Measurements from ENCODE around the gene DDX1. TPM values are rescaled to one million over a fixed set of nuclear protein-coding genes. Genes with fewer than 3 reads are reported as not detected.

Gene DDX1
- total and polyA plus RNA-seq, 10 of the 15 experiments (the other 5 are each of a cell fraction or from before 2014, with no cell fraction given), result 53.2 to 134 (median 85.6) TPM

- RAD21 ChIA-PET (ENCODE audit: unreplicated experiment), result no interaction called here
- peaks cover 12 to 27% of the 10 kb centered on the region in 2 experiments for H3K36me3 ChIP-seq (ENCODE audit: control insufficient read depth in 2 of 2, insufficient read depth in 2 of 2, low read length in 1 of 2)
- CTCF ChIA-PET, result interaction anchor here (0.7 kb wide), 1 partner anchor 1585 kb away, joined by 3 read pairs; no protein-coding TSS in a partner anchor
- H3K27ac ChIP-seq (ENCODE audit: control insufficient read depth, insufficient read depth), result no peak overlapping the region
- in situ Hi-C loops (cut with MboI) (no loop called here), intact Hi-C loops (cut with micrococcal nuclease; ENCODE audit: unreplicated experiment) (no loop called here)
- SMC1A ChIA-PET (ENCODE audit: uncharacterized antibody, unreplicated experiment), result interaction anchor here (0.6 kb wide), 1 partner anchor 185 kb away, joined by 4 read pairs; no protein-coding TSS in a partner anchor
- no peak for FAIRE-seq
- H3K9me3 ChIP-seq (replicated peaks; ENCODE audit: control insufficient read depth, insufficient read depth, low read length), result no peaks in the 10 kb centered on the region
- H3K4me3 ChIP-seq, result no peak overlapping the region
- H3K9ac ChIP-seq (ENCODE audit: control insufficient read depth, insufficient read depth, low read length), result no peak overlapping the region
- no peak for ATAC-seq
- H2AFZ ChIP-seq (ENCODE audit: control insufficient read depth, low read depth, low read length), result no peak overlapping the region
- DNase-seq (ENCODE audit: low read depth, low spot score), result no peak
- no peaks in the 10 kb centered on the region for H4K20me1 ChIP-seq (ENCODE audit: control insufficient read depth, insufficient read depth)
- POLR2A ChIA-PET, result no interaction called here
- H3K27me3 ChIP-seq (replicated peaks in 1 of 2; ENCODE audit: control insufficient read depth in 2 of 2, insufficient read depth in 2 of 2, low read length in 1 of 2), result no peaks in the 10 kb centered on the region
- WGBS (ENCODE audit: insufficient coverage, insufficient replicate concordance, low lambda C conversion rate, missing lambda C conversion rate), result 95% methylated on average over 1 of the region's 1 CpG
- no peaks in the 10 kb centered on the region for H3K4me1 ChIP-seq (ENCODE audit: control insufficient read depth, insufficient read depth, low read length)
- no peak overlapping the region for H3K4me2 ChIP-seq (ENCODE audit: control insufficient read depth, insufficient read depth)
- BruUV-seq (replicated peaks), result no TSS peak
- TF ChIP-seq ATF7 (IDR thresholded peaks at IDR 0.05; ENCODE audit: low read depth) (no peak), ZSCAN29 (IDR thresholded peaks at IDR 0.05) (no peak), EED (IDR thresholded peaks at IDR 0.05; ENCODE audit: low read depth) (no peak), BCL11A (IDR thresholded peaks at IDR 0.05; ENCODE audit: low read depth, low read length) (no peak), IRF4 (IDR thresholded peaks at IDR 0.05; ENCODE audit: low read depth, low read length) (no peak), SRF (IDR thresholded peaks at IDR 0.05; ENCODE audit: low read depth in 2 of 2, low read length in 2 of 2) (no peak), FOXK2 (IDR thresholded peaks at IDR 0.05) (no peak), PAX5 (IDR thresholded peaks at IDR 0.05; ENCODE audit: borderline replicate concordance, low read depth, low read length) (no peak), CBX3 (IDR thresholded peaks at IDR 0.05; ENCODE audit: borderline replicate concordance, low read depth) (no peak), POLR2A (IDR thresholded peaks at IDR 0.05; ENCODE audit: low read depth, low read length) (no peak)
- TF ChIP-seq, protein P1, sequence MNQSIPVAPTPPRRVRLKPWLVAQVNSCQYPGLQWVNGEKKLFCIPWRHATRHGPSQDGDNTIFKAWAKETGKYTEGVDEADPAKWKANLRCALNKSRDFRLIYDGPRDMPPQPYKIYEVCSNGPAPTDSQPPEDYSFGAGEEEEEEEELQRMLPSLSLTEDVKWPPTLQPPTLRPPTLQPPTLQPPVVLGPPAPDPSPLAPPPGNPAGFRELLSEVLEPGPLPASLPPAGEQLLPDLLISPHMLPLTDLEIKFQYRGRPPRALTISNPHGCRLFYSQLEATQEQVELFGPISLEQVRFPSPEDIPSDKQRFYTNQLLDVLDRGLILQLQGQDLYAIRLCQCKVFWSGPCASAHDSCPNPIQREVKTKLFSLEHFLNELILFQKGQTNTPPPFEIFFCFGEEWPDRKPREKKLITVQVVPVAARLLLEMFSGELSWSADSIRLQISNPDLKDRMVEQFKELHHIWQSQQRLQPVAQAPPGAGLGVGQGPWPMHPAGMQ (IDR thresholded peaks at IDR 0.05; ENCODE audit: borderline replicate concordance), result no peak
- H3K79me2 ChIP-seq (ENCODE audit: control insufficient read depth, insufficient read depth, low read length), result no peaks in the 10 kb centered on the region
These were observed 10.0 kb downstream of the DDX1 start for GRCh38 chr2:15601681-15602080.
